ENCODE results near the gene SPTBN1. TPM values are rescaled to one million over a fixed set of nuclear protein-coding genes. Genes with fewer than 3 reads are reported as not detected.

Gene SPTBN1
- total RNA-seq, 4 donors from 2014 or later: 189 to 423 (median 341) TPM

- peaks cover 11 to 22% of the 10 kb centered on the region in 2 donors for H3K4me1 ChIP-seq
- H3K4me3 ChIP-seq: no peak overlapping the region
- peak overlapping the region in 1 of 2 donors; percentile 65 for H3K27ac ChIP-seq
- no peaks in the 10 kb centered on the region for H3K9me3 ChIP-seq
- no peaks in the 10 kb centered on the region for H3K36me3 ChIP-seq
- TF ChIP-seq POLR2A (IDR thresholded peaks at IDR 0.05) (no peak), CTCF (IDR thresholded peaks at IDR 0.05) (peak in 3 of 4 experiments; percentile 24 to 28 (median 26))
- intact Hi-C loops (cut with DNase I; ENCODE audit: low total_unique reads): no loop called here
- H3K27me3 ChIP-seq: no peaks in the 10 kb centered on the region
- DNase-seq: peak in 1 of 2 donors; percentile 42
Observed at GRCh38 chr2:54497763-54498680, 41.9 kb downstream of the SPTBN1 start.

DNA sequence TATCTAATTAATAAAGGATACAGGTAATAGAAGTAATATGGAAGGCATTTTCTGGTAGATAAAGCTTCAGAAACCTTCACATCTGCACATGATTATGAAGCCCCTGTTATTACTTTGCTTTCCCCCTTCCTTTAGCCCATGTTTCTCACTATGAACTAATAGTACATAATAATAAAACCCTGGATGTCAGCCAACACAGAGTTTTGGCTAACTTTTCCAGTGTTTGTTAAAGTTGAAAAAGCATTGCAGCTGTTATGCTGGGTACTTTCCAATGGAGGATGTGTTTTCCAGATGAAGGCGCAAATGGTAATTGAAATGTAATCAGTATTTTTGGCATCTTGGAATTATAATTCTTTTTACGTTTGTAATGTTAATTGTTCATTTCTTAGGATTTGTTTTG, 43.5 kb downstream of the SPTBN1 start:
- no peaks in the 10 kb centered on the region for H3K27me3 ChIP-seq
- H3K27ac ChIP-seq: peak overlapping the region; percentile 51 to 65
- TF ChIP-seq CTCF (IDR thresholded peaks at IDR 0.05): no peak
- no peak for TF ChIP-seq POLR2A (IDR thresholded peaks at IDR 0.05)

GRCh38 chr2:54500404-54501205, 44.5 kb downstream of the SPTBN1 start:
- Histone ChIP-seq H3K27ac (peak overlapping the region; percentile 51 to 65), H3K4me1 (peaks cover 11 to 22% of the 10 kb centered on the region in 2 donors)

More for the DNA sequence above, 43.5 kb downstream of the SPTBN1 start:
- intact Hi-C loops (cut with DNase I; ENCODE audit: low total_unique reads): no loop called here
- Histone ChIP-seq H3K9me3 (no peaks in the 10 kb centered on the region), H3K36me3 (no peaks in the 10 kb centered on the region), H3K4me3 (no peak overlapping the region), H3K4me1 (peaks cover 11 to 22% of the 10 kb centered on the region in 2 donors)
- DNase-seq: peak in 1 of 2 donors; percentile 65

GRCh38 chr2:54502731-54503130, 46.6 kb downstream of the SPTBN1 start:
- Histone ChIP-seq H3K4me3 (no peak overlapping the region), H3K27ac (peak overlapping the region in 1 of 2 donors; percentile 22), H3K9me3 (no peaks in the 10 kb centered on the region), H3K36me3 (no peaks in the 10 kb centered on the region), H3K27me3 (no peaks in the 10 kb centered on the region), H3K4me1 (peaks cover 11 to 22% of the 10 kb centered on the region in 2 donors)
- no peak for DNase-seq
- TF ChIP-seq POLR2A (IDR thresholded peaks at IDR 0.05): no peak
- TF ChIP-seq CTCF (IDR thresholded peaks at IDR 0.05): no peak
- intact Hi-C loops (cut with DNase I; ENCODE audit: low total_unique reads): no loop called here

More at GRCh38 chr2:54500404-54501205, 44.5 kb downstream of the SPTBN1 start:
- TF ChIP-seq CTCF (IDR thresholded peaks at IDR 0.05) (no peak), POLR2A (IDR thresholded peaks at IDR 0.05) (no peak)
- DNase-seq: peak in 1 of 2 donors; percentile 49
- Histone ChIP-seq H3K4me3 (no peak overlapping the region), H3K27me3 (no peaks in the 10 kb centered on the region), H3K36me3 (no peaks in the 10 kb centered on the region), H3K9me3 (no peaks in the 10 kb centered on the region)
- intact Hi-C loops (cut with DNase I; ENCODE audit: low total_unique reads): no loop called here

Data from uterus (tissue), 4 donors.